NB4 (cell line): ENCODE measurements around the gene COL6A5.

Experiments
- DNase-seq: peaks from one replicate; pipeline ENCODE4 v3.0.0; 2010; ENCODE audit warnings: low read depth
- H3K4me3 ChIP-seq: one replicate; pipeline ENCODE4 v1.5.1; 2011; ENCODE audit warnings: mild to moderate bottlenecking, low read depth, low read length, moderate library complexity
- CTCF ChIP-seq: IDR thresholded peaks from one replicate; pipeline ENCODE4 v1.5.1; 2012; ENCODE audit warnings: low read depth, low read length
- MAX ChIP-seq: IDR thresholded peaks from 2 replicates; pipeline ENCODE4 v1.6.1; 2011; ENCODE audit warnings: low read depth, low read length
- MYC ChIP-seq: IDR thresholded peaks from 2 replicates; pipeline ENCODE4 v1.6.1; 2011; ENCODE audit warnings: low read depth, low read length
- POLR2A ChIP-seq: IDR thresholded peaks from 2 replicates; pipeline ENCODE4 v1.6.1; 2011; ENCODE audit warnings: mild to moderate bottlenecking; ENCODE audit not compliant: insufficient read length; ENCODE audit errors: extremely low read depth

Gene COL6A5

GRCh38 chr3:130379274-130379673, 33.8 kb downstream of the COL6A5 start:
- no peak for DNase-seq
- H3K4me3 ChIP-seq = no peak overlapping the region
- no peak for TF ChIP-seq CTCF
- TF ChIP-seq POLR2A = no peak
- no peak for TF ChIP-seq MYC
- TF ChIP-seq MAX = no peak

GRCh38 chr3:130380398-130380797, 34.9 kb downstream of the COL6A5 start:
- no peak for DNase-seq
- TF ChIP-seq MYC (no peak), POLR2A (no peak)
- H3K4me3 ChIP-seq = no peak overlapping the region

- no peak overlapping the region for H3K4me3 ChIP-seq
- DNase-seq = no peak
- TF ChIP-seq CTCF = no peak
- no peak for TF ChIP-seq MYC
- no peak for TF ChIP-seq POLR2A
- no peak for TF ChIP-seq MAX
These were observed 38.0 kb downstream of the COL6A5 start for GRCh38 chr3:130383424-130383823.

GRCh38 chr3:130384476-130385025, 39.1 kb downstream of the COL6A5 start:
- no peak for DNase-seq
- no peak overlapping the region for H3K4me3 ChIP-seq
- TF ChIP-seq CTCF = no peak
- no peak for TF ChIP-seq MYC
- TF ChIP-seq MAX = no peak
- TF ChIP-seq POLR2A = no peak

- H3K4me3 ChIP-seq = no peak overlapping the region
- no peak for DNase-seq
- no peak for TF ChIP-seq CTCF
- TF ChIP-seq MAX = no peak
- TF ChIP-seq MYC = no peak
- TF ChIP-seq POLR2A = no peak
These were observed 41.3 kb downstream of the COL6A5 start for GRCh38 chr3:130386604-130387263.

GRCh38 chr3:130389743-130390478, 44.4 kb downstream of the COL6A5 start:
- H3K4me3 ChIP-seq = no peak overlapping the region
- no peak for DNase-seq
- TF ChIP-seq POLR2A (no peak), MAX (no peak), CTCF (no peak), MYC (no peak)
